ACC112 (cell line): ENCODE data around the gene TGOLN2.
"Not testable (repeated sequence)": the region's sequence is repeated elsewhere in the genome, so short reads cannot be mapped to it uniquely, and the experiment has no call there.

ENCODE experiments used
- H2AFZ ChIP-seq: fragments of 200-600 bp; sonication (generic); one replicate; pipeline ENCODE4 v1.6.0; 2017; ENCODE audit warnings: antibody characterized with exemption, low read length; ENCODE audit not compliant: unreplicated experiment
- H3K27ac ChIP-seq: fragments of 200-600 bp; sonication (generic); 2 replicates; pipeline ENCODE4 v1.5.1; 2014; ENCODE audit warnings: low read depth, mild to moderate bottlenecking, antibody characterized with exemption, low read length, moderate library complexity
- H3K27me3 ChIP-seq: fragments of 200-600 bp; sonication (generic); 2 replicates; pipeline ENCODE4 v1.6.1; 2014; ENCODE audit warnings: mild to moderate bottlenecking, antibody characterized with exemption, low read length, moderate library complexity, mixed read lengths; ENCODE audit not compliant: insufficient read depth
- H3K36me3 ChIP-seq: fragments of 200-600 bp; sonication (generic); 2 replicates; pipeline ENCODE4 v1.6.1; 2016; ENCODE audit warnings: mild to moderate bottlenecking, antibody characterized with exemption, low read length, moderate library complexity, mixed read lengths; ENCODE audit not compliant: insufficient read depth
- H3K4me1 ChIP-seq: fragments of 200-600 bp; sonication (generic); one replicate; pipeline ENCODE4 v1.6.1; 2016; ENCODE audit warnings: low read length, mixed read lengths; ENCODE audit not compliant: insufficient read depth, unreplicated experiment, control insufficient read depth
- H3K4me3 ChIP-seq: fragments of 200-600 bp; sonication (generic); 2 replicates; pipeline ENCODE4 v1.5.1; 2014; ENCODE audit warnings: mild to moderate bottlenecking, low read depth, low read length
- H3K79me2 ChIP-seq: fragments of 200-600 bp; sonication (generic); one replicate; pipeline ENCODE4 v1.6.0; 2016; ENCODE audit warnings: low read length; ENCODE audit not compliant: control insufficient read depth, unreplicated experiment, insufficient read depth

The TGOLN2 gene

GRCh38 chr2:85324639-85325465 lies 2.9 kb downstream of the TGOLN2 start:
- H2AFZ ChIP-seq = no peak overlapping the region
- H3K27ac ChIP-seq = peak overlapping the region; percentile 9; the same call in 1 of the 2 replicates
- peaks cover 69% of the 10 kb centered on the region for H3K79me2 ChIP-seq
- H3K27me3 ChIP-seq = no peaks in the 10 kb centered on the region
- peak overlapping the region; percentile 96 for H3K4me3 ChIP-seq
- H3K4me1 ChIP-seq = peaks cover 16% of the 10 kb centered on the region
- H3K36me3 ChIP-seq = peaks cover 53% of the 10 kb centered on the region

GRCh38 chr2:85323988-85324367 lies 3.8 kb downstream of the TGOLN2 start:
- not testable (repeated sequence) for H3K27me3 ChIP-seq, H3K27ac ChIP-seq, H3K4me3 ChIP-seq, H2AFZ ChIP-seq
- Histone ChIP-seq H3K79me2 (peaks cover 75% of the 10 kb centered on the region), H3K4me1 (peaks cover 16% of the 10 kb centered on the region), H3K36me3 (peaks cover 56% of the 10 kb centered on the region)

GRCh38 chr2:85323351-85323987 lies 4.3 kb downstream of the TGOLN2 start:
- no peak overlapping the region for H3K27ac ChIP-seq
- peaks cover 56% of the 10 kb centered on the region for H3K36me3 ChIP-seq
- H3K27me3 ChIP-seq = no peaks in the 10 kb centered on the region
- peaks cover 80% of the 10 kb centered on the region for H3K79me2 ChIP-seq
- peaks cover 16% of the 10 kb centered on the region for H3K4me1 ChIP-seq
- H2AFZ ChIP-seq = no peak overlapping the region
- no peak overlapping the region for H3K4me3 ChIP-seq

- peaks cover 4% of the 10 kb centered on the region for H3K4me1 ChIP-seq
- peaks cover 54% of the 10 kb centered on the region for H3K79me2 ChIP-seq
- peaks cover 45% of the 10 kb centered on the region for H3K36me3 ChIP-seq
- H2AFZ ChIP-seq = no peak overlapping the region
- no peaks in the 10 kb centered on the region for H3K27me3 ChIP-seq
- no peak overlapping the region for H3K27ac ChIP-seq
- H3K4me3 ChIP-seq = no peak overlapping the region
Observed at GRCh38 chr2:85319796-85320195, 8.0 kb downstream of the TGOLN2 start.

GRCh38 chr2:85318222-85319074 lies 9.3 kb downstream of the TGOLN2 start:
- no peaks in the 10 kb centered on the region for H3K27me3 ChIP-seq
- peaks cover 14% of the 10 kb centered on the region for H3K4me1 ChIP-seq
- H3K36me3 ChIP-seq = peaks cover 34% of the 10 kb centered on the region
- peak overlapping the region; percentile 14; the same call in 1 of the 2 replicates for H3K27ac ChIP-seq
- H3K4me3 ChIP-seq = no peak overlapping the region
- peaks cover 43% of the 10 kb centered on the region for H3K79me2 ChIP-seq
- H2AFZ ChIP-seq = no peak overlapping the region

- H3K27me3 ChIP-seq, H2AFZ ChIP-seq, H3K4me3 ChIP-seq, H3K27ac ChIP-seq: not testable (repeated sequence)
- peaks cover 20% of the 10 kb centered on the region for H3K4me1 ChIP-seq
- peaks cover 24% of the 10 kb centered on the region for H3K79me2 ChIP-seq
- peaks cover 15% of the 10 kb centered on the region for H3K36me3 ChIP-seq
Observed at GRCh38 chr2:85315921-85316320, 11.9 kb downstream of the TGOLN2 start.

GRCh38 chr2:85314884-85315242 lies 12.9 kb downstream of the TGOLN2 start:
- H3K4me1 ChIP-seq = peaks cover 20% of the 10 kb centered on the region
- H3K27me3 ChIP-seq = no peaks in the 10 kb centered on the region
- peaks cover 7% of the 10 kb centered on the region; the same call in 1 of the 2 replicates for H3K36me3 ChIP-seq
- no peak overlapping the region for H2AFZ ChIP-seq
- H3K79me2 ChIP-seq = peaks cover 13% of the 10 kb centered on the region
- H3K27ac ChIP-seq = peak overlapping the region; percentile 79; the same call in 1 of the 2 replicates
- H3K4me3 ChIP-seq = no peak overlapping the region

GRCh38 chr2:85312404-85312803 lies 15.4 kb downstream of the TGOLN2 start:
- peak overlapping the region; percentile 79 for H3K27ac ChIP-seq
- H3K79me2 ChIP-seq = no peaks in the 10 kb centered on the region
- H2AFZ ChIP-seq = no peak overlapping the region
- no peaks in the 10 kb centered on the region for H3K27me3 ChIP-seq
- H3K4me1 ChIP-seq = peaks cover 27% of the 10 kb centered on the region
- no peak overlapping the region for H3K4me3 ChIP-seq
- H3K36me3 ChIP-seq = peaks cover 4% of the 10 kb centered on the region; the same call in 1 of the 2 replicates

GRCh38 chr2:85310330-85310729 lies 17.5 kb downstream of the TGOLN2 start:
- Histone ChIP-seq H3K4me1 (peaks cover 27% of the 10 kb centered on the region), H3K79me2 (no peaks in the 10 kb centered on the region), H3K27me3 (no peaks in the 10 kb centered on the region), H3K27ac (no peak overlapping the region), H3K36me3 (no peaks in the 10 kb centered on the region), H2AFZ (no peak overlapping the region), H3K4me3 (no peak overlapping the region)

GRCh38 chr2:85309699-85310321 lies 18.0 kb downstream of the TGOLN2 start:
- no peaks in the 10 kb centered on the region for H3K79me2 ChIP-seq
- peaks cover 27% of the 10 kb centered on the region for H3K4me1 ChIP-seq
- no peak overlapping the region for H2AFZ ChIP-seq
- no peak overlapping the region for H3K27ac ChIP-seq
- H3K36me3 ChIP-seq = no peaks in the 10 kb centered on the region
- H3K4me3 ChIP-seq = no peak overlapping the region
- no peaks in the 10 kb centered on the region for H3K27me3 ChIP-seq
